ENCODE data around the gene ARMC3.

- no peak for TF ChIP-seq SIN3B (IDR thresholded peaks at IDR 0.05; ENCODE audit: low read depth)
- no peak for TF ChIP-seq FOXM1 (IDR thresholded peaks at IDR 0.05; ENCODE audit: low read depth)
- TF ChIP-seq FOXM1 (CRISPR knock-in tag; IDR thresholded peaks at IDR 0.05; ENCODE audit: low read depth) = no peak
- TF ChIP-seq CTCF (IDR thresholded peaks at IDR 0.05 in 2 of 3, conservative IDR thresholded peaks at IDR 0.05 in 1 of 3; ENCODE audit: insufficient read depth in 2 of 3, low read depth in 1 of 3, low read length in 3 of 3) = no peak
- no peak for TF ChIP-seq RFX5 (IDR thresholded peaks at IDR 0.05; ENCODE audit: low read depth, low read length)
- TF ChIP-seq EGR1 (conservative IDR thresholded peaks at IDR 0.05) = no peak
- no peak for TF ChIP-seq TAF1 (IDR thresholded peaks at IDR 0.05; ENCODE audit: control insufficient read depth, extremely low read depth, insufficient read depth, low read length, severe bottlenecking)
- no peak for TF ChIP-seq RNF2 (IDR thresholded peaks at IDR 0.05)
- TF ChIP-seq SPI1 (IDR thresholded peaks at IDR 0.05; ENCODE audit: borderline replicate concordance, low read depth, low read length) = no peak
- TF ChIP-seq SMARCE1 (IDR thresholded peaks at IDR 0.05) = no peak
- TF ChIP-seq ZNF609 (CRISPR knock-in tag; IDR thresholded peaks at IDR 0.05; ENCODE audit: borderline replicate concordance) = no peak
- no peak for TF ChIP-seq JUNB (CRISPR knock-in tag; conservative IDR thresholded peaks at IDR 0.05)
- TF ChIP-seq HDAC1 (IDR thresholded peaks at IDR 0.05) = no peak
- no peak for TF ChIP-seq SIX5 (IDR thresholded peaks at IDR 0.05; ENCODE audit: borderline replicate concordance in 1 of 2, insufficient read depth in 1 of 2, low read depth in 1 of 2, low read length in 2 of 2)
Measured at GRCh38 chr10:22915314-22915713, 12.5 kb upstream of the ARMC3 start.

Data from K562 (cell line).